ENCODE results near the gene STXBP1.

Gene STXBP1

DNA sequence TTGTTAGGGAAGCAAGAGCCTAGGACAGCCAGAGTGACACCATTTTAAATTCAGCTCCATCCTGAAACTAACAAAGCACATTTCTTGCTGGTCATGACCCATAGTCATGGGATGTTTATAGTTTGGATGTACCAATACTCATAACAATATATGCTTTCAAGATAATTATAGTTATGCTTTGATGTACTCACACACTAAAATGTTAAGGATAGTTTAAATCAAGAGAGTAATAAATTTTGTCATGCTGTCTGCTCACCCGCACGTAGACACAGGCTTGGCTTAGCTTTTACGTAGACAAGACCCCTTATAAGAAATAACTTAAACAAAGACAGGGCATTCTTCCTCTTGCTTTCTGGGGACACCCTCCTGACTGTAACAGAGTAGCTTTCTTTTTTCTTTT is 8.9 kb upstream of the STXBP1 start:
- Histone ChIP-seq H3K4me3 (ENCODE audit: severe bottlenecking) (no peak overlapping the region), H3K4me1 (ENCODE audit: insufficient read depth, poor library complexity, severe bottlenecking) (no peaks in the 10 kb centered on the region), H3K27ac (ENCODE audit: poor library complexity, severe bottlenecking) (no peak overlapping the region), H3K36me3 (ENCODE audit: low read depth) (no peaks in the 10 kb centered on the region), H3K27me3 (ENCODE audit: insufficient read depth, poor library complexity, severe bottlenecking) (no peaks in the 10 kb centered on the region), H3K9me3 (ENCODE audit: severe bottlenecking) (no peaks in the 10 kb centered on the region)
- TF ChIP-seq, protein P1, sequence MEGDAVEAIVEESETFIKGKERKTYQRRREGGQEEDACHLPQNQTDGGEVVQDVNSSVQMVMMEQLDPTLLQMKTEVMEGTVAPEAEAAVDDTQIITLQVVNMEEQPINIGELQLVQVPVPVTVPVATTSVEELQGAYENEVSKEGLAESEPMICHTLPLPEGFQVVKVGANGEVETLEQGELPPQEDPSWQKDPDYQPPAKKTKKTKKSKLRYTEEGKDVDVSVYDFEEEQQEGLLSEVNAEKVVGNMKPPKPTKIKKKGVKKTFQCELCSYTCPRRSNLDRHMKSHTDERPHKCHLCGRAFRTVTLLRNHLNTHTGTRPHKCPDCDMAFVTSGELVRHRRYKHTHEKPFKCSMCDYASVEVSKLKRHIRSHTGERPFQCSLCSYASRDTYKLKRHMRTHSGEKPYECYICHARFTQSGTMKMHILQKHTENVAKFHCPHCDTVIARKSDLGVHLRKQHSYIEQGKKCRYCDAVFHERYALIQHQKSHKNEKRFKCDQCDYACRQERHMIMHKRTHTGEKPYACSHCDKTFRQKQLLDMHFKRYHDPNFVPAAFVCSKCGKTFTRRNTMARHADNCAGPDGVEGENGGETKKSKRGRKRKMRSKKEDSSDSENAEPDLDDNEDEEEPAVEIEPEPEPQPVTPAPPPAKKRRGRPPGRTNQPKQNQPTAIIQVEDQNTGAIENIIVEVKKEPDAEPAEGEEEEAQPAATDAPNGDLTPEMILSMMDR (IDR thresholded peaks at IDR 0.05; ENCODE audit: poor library complexity, severe bottlenecking): no peak
- ATAC-seq (ENCODE audit: low read depth): no peak
- DNase-seq (ENCODE audit: low spot score): no peak

DNA sequence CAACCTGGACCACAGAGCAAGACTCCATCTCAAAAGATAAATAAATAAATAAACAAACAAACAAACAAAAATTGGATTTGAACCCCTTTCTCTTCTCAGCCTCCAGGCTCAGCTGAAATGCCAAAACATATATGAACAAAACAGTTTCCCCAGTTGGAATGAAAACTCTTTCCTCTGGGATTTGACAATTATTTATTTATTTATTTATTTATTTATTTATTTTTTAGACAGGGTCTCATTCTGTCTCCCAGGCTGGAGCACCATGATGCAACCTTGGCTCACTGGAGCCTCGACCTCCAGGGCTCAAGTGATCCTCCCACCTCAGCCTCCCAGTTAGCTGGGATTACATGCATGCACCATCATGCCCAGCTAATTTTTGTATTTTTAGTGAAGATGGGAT is 6.0 kb upstream of the STXBP1 start:
- no peaks in the 10 kb centered on the region for H3K9me3 ChIP-seq (ENCODE audit: severe bottlenecking)
- TF ChIP-seq, protein P1 (IDR thresholded peaks at IDR 0.05; ENCODE audit: poor library complexity, severe bottlenecking): no peak
- DNase-seq (ENCODE audit: low spot score) (no peak), ATAC-seq (ENCODE audit: low read depth) (no peak)
- no peaks in the 10 kb centered on the region for H3K36me3 ChIP-seq (ENCODE audit: low read depth)
- no peaks in the 10 kb centered on the region for H3K27me3 ChIP-seq (ENCODE audit: insufficient read depth, poor library complexity, severe bottlenecking)
- no peak overlapping the region for H3K4me3 ChIP-seq (ENCODE audit: severe bottlenecking)
- no peaks in the 10 kb centered on the region for H3K4me1 ChIP-seq (ENCODE audit: insufficient read depth, poor library complexity, severe bottlenecking)
- no peak overlapping the region for H3K27ac ChIP-seq (ENCODE audit: poor library complexity, severe bottlenecking)

DNA sequence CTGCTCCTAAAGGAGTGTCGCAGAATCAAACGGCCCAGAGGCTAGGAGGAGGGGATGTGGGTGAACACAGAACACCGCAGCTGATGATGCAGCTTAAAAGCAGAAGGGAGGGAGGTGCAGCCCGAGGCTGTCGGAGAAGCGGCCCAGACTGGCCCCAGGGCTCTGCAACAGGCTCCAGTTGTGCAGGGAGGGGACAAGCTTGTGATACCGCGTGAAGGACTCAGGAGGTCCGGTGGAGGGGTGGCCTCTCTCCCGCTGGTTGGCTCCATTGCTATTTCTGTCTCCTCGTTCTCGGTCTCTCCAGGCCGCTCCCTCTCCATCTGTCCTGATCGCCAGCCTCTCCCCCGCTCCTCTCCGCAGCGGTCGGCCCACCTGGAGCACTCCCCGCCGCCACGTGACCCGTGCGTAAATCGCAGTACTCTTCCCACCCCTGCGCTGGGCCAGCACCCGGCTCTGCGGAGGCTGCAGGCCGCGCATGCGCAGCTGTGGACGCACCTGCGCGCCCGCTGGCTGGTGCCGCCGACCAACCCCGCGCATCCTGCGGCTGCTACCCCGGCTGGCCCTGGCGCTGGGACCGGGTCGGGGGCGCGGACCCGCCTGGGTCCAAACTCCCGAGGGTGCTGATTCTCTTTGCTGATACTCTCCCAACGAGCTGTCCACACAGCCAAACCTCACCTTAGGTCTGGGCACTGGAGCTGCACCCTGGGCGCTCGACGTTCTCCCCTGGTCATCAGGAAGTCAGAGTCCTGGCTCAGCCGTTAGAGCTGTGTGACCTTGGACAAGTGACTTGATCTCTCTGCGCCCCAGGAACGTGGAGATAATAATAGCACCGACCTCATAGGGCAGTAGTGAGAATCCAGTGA is 3.7 kb upstream of the STXBP1 start:
- Histone ChIP-seq H3K36me3 (ENCODE audit: low read depth) (no peaks in the 10 kb centered on the region), H3K4me3 (ENCODE audit: severe bottlenecking) (peak overlapping the region; percentile 24), H3K9me3 (ENCODE audit: severe bottlenecking) (no peaks in the 10 kb centered on the region), H3K4me1 (ENCODE audit: insufficient read depth, poor library complexity, severe bottlenecking) (no peaks in the 10 kb centered on the region), H3K27me3 (ENCODE audit: insufficient read depth, poor library complexity, severe bottlenecking) (no peaks in the 10 kb centered on the region), H3K27ac (ENCODE audit: poor library complexity, severe bottlenecking) (no peak overlapping the region)
- ATAC-seq (ENCODE audit: low read depth) (peak; percentile 69), DNase-seq (ENCODE audit: low spot score) (peak; percentile 90)
- TF ChIP-seq, protein P1 (IDR thresholded peaks at IDR 0.05; ENCODE audit: poor library complexity, severe bottlenecking): no peak

DNA sequence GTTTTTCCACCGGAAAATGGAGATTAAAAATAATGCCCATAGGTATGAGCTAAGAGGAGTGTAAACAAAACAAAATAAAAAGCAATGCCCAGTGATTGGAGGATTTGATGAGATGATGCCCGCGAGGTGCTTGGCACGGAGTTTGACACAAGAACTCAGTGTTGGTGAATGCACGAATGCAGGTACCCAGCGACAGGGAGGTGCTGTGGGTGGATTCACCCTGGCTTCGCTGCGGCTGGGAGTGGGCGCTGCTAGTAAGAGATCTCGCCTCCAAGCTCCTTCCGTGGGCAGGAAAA is 526 bp upstream of the STXBP1 start:
- Histone ChIP-seq H3K27ac (ENCODE audit: poor library complexity, severe bottlenecking) (peak overlapping the region; percentile 44), H3K9me3 (ENCODE audit: severe bottlenecking) (no peaks in the 10 kb centered on the region), H3K36me3 (ENCODE audit: low read depth) (no peaks in the 10 kb centered on the region), H3K4me1 (ENCODE audit: insufficient read depth, poor library complexity, severe bottlenecking) (no peaks in the 10 kb centered on the region), H3K4me3 (ENCODE audit: severe bottlenecking) (peak overlapping the region; percentile 99), H3K27me3 (ENCODE audit: insufficient read depth, poor library complexity, severe bottlenecking) (no peaks in the 10 kb centered on the region)
- no peak for DNase-seq (ENCODE audit: low spot score)
- TF ChIP-seq, protein P1 (IDR thresholded peaks at IDR 0.05; ENCODE audit: poor library complexity, severe bottlenecking): no peak
- ATAC-seq (ENCODE audit: low read depth): no peak

DNA sequence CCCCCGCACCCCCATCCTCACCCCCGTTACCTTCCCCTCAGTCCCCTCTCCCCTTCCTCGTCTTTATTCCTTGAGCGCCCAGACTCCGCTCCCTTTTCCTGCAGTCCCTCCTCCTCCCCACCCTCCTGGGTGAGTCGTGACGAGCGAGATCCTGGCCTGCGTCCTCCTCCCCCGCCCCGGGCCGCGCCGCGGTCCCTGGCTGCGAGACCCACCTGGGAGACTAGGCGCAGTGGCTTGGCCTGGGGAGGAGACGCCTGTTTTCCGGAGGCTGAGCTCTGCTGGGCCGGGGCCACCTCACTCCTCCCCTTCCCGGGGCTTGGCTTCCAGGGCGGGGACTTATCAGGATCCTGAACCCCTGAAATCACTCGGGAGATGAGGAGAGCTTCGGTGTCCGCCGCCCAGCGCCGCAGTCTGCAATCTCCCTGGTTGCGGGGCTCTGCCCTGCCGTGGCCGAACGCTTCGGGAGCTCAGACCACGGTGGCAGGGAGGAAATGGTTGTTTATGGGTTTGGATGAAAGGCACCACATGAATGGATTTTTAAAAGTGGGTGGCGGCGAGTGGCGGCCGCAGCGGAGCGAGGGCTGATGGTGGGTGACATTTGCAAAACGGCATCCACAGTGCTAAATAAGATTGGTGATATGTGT is 984 bp downstream of the STXBP1 start:
- Histone ChIP-seq H3K9me3 (ENCODE audit: severe bottlenecking) (no peaks in the 10 kb centered on the region), H3K36me3 (ENCODE audit: low read depth) (no peaks in the 10 kb centered on the region), H3K27me3 (ENCODE audit: insufficient read depth, poor library complexity, severe bottlenecking) (no peaks in the 10 kb centered on the region), H3K4me1 (ENCODE audit: insufficient read depth, poor library complexity, severe bottlenecking) (no peaks in the 10 kb centered on the region), H3K27ac (ENCODE audit: poor library complexity, severe bottlenecking) (peak overlapping the region; percentile 44), H3K4me3 (ENCODE audit: severe bottlenecking) (peak overlapping the region; percentile 60)
- ATAC-seq (ENCODE audit: low read depth) (peak; percentile 63), DNase-seq (ENCODE audit: low spot score) (peak; percentile 73)
- TF ChIP-seq, protein P1 (IDR thresholded peaks at IDR 0.05; ENCODE audit: poor library complexity, severe bottlenecking): no peak
